IMR-90 (cell line): Measurements from ENCODE around the gene DGKH. TPM values are rescaled to one million over a fixed set of nuclear protein-coding genes. Genes with fewer than 3 reads are reported as not detected.

ENCODE experiments used
- ATAC-seq: fragments of 200-7000 bp; cut with Tn5 transposase; 2 replicates; pipeline ENCODE4 v1.9.1; 2020; ENCODE audit warnings: low read depth, mild to moderate bottlenecking, moderate library complexity
- BruUV-seq: library from RNA; stranded (reverse); fragments of 400-500 nt; replicated peaks from 2 replicates; lab custom pipeline; 2021; lab: Mats Ljungman, UMichigan
- CTCF ChIA-PET: fragments of 300-600 bp; formaldehyde crosslinking; extraction: SDS; loops from one replicate; lab custom pipeline; 2021; ENCODE audit warnings: antibody characterized with exemption; lab: Yijun Ruan, JAX
- POLR2A ChIA-PET: fragments of 300-600 bp; sonication (Branson Sonifier 250); formaldehyde crosslinking; loops from one replicate; lab custom pipeline; 2022; ENCODE audit warnings: antibody characterized with exemption; ENCODE audit not compliant: unreplicated experiment; lab: Charles Lee
- DNase-seq: peaks from one replicate; pipeline ENCODE4 v3.0.0; 2013
- H2AFZ ChIP-seq: replicated peaks from 2 replicates; pipeline ENCODE3; 2013; ENCODE audit warnings: low read length, mild to moderate bottlenecking; ENCODE audit not compliant: poor library complexity
- H2AK5ac ChIP-seq: 2 replicates; pipeline ENCODE4 v1.6.1; 2013; ENCODE audit warnings: low read depth, low read length, inconsistent platforms
- H2AK9ac ChIP-seq: replicated peaks from 2 replicates; pipeline ENCODE3; 2013; ENCODE audit warnings: mild to moderate bottlenecking, low read depth, low read length, moderate library complexity; ENCODE audit not compliant: poor library complexity
- H2BK120ac ChIP-seq: 2 replicates; pipeline ENCODE4 v1.6.1; 2013; ENCODE audit warnings: low read depth, low read length, inconsistent platforms
- H2BK15ac ChIP-seq: 3 replicates; pipeline ENCODE4 v1.6.1; 2013; ENCODE audit warnings: low read depth, low read length, inconsistent platforms
- H2BK20ac ChIP-seq: 2 replicates; pipeline ENCODE4 v1.6.1; 2013; ENCODE audit warnings: low read depth, mild to moderate bottlenecking, inconsistent platforms, low read length, moderate library complexity
- H2BK5ac ChIP-seq: 2 replicates; pipeline ENCODE4 v1.6.1; 2013; ENCODE audit warnings: mild to moderate bottlenecking, low read depth, low read length, inconsistent platforms; ENCODE audit not compliant: poor library complexity, severe bottlenecking
- H3K14ac ChIP-seq: replicated peaks from 2 replicates; pipeline ENCODE4 v1.6.1; 2013; ENCODE audit warnings: low read depth, low read length, inconsistent platforms
- H3K18ac ChIP-seq: 2 replicates; pipeline ENCODE4 v1.6.1; 2013; ENCODE audit warnings: low read depth, low read length, control low read depth
- H3K23ac ChIP-seq: 2 replicates; pipeline ENCODE4 v1.6.1; 2013; ENCODE audit warnings: low read depth, low read length, inconsistent platforms
- H3K27ac ChIP-seq: 2 replicates; pipeline ENCODE4 v1.5.1; 2013; ENCODE audit warnings: mild to moderate bottlenecking, control low read depth, low read length; ENCODE audit not compliant: insufficient read depth
- H3K27me3 ChIP-seq: 2 replicates; pipeline ENCODE4 v1.6.1; 2013; ENCODE audit warnings: low read length; ENCODE audit not compliant: control insufficient read depth, insufficient read depth
- H3K36me3 ChIP-seq: 2 replicates; pipeline ENCODE4 v1.6.1; 2013; ENCODE audit warnings: low read length, mixed read lengths; ENCODE audit not compliant: control insufficient read depth, insufficient read depth
- H3K4ac ChIP-seq: 2 replicates; pipeline ENCODE4 v1.6.1; 2013; ENCODE audit warnings: low read depth, low read length, inconsistent platforms
- H3K4me1 ChIP-seq: 2 replicates; pipeline ENCODE4 v1.6.1; 2013; ENCODE audit warnings: low read length, mixed read lengths; ENCODE audit not compliant: control insufficient read depth, insufficient read depth
- H3K4me2 ChIP-seq: 2 replicates; pipeline ENCODE4 v1.6.1; 2013; ENCODE audit warnings: low read depth, mild to moderate bottlenecking, control low read depth, low read length, moderate library complexity
- H3K4me3 ChIP-seq: 2 replicates; pipeline ENCODE4 v1.5.1; 2013; ENCODE audit warnings: low read depth, mild to moderate bottlenecking, control low read depth, low read length, moderate library complexity; ENCODE audit not compliant: insufficient read depth
- H3K56ac ChIP-seq: 2 replicates; pipeline ENCODE4 v1.6.1; 2013; ENCODE audit warnings: low read length, inconsistent platforms; ENCODE audit not compliant: insufficient read depth; ENCODE audit errors: extremely low read depth
- H3K79me1 ChIP-seq, 2 experiments: 2 replicates each; pipeline ENCODE4 v1.6.1; 2013; ENCODE audit warnings: low read length in 2 of 2, inconsistent platforms in 1 of 2, low read depth in 1 of 2
- H3K9ac ChIP-seq: 2 replicates; pipeline ENCODE4 v1.6.1; 2013; ENCODE audit warnings: low read depth, low read length, control low read depth
- H3K9me1 ChIP-seq: 2 replicates; pipeline ENCODE4 v1.6.1; 2013; ENCODE audit warnings: low read length, inconsistent platforms; ENCODE audit not compliant: insufficient read depth
- H3K9me3 ChIP-seq: 2 replicates; pipeline ENCODE4 v1.6.1; 2013; ENCODE audit warnings: low read length; ENCODE audit not compliant: control insufficient read depth, insufficient read depth
- H4K20me1 ChIP-seq: 2 replicates; pipeline ENCODE4 v1.6.1; 2013; ENCODE audit warnings: low read length, inconsistent platforms; ENCODE audit not compliant: insufficient read depth
- H4K5ac ChIP-seq: 2 replicates; pipeline ENCODE4 v1.6.1; 2013; ENCODE audit warnings: mild to moderate bottlenecking, low read depth, low read length, control low read depth
- H4K8ac ChIP-seq, 2 experiments: 2 replicates each; pipeline ENCODE4 v1.6.1; 2013; ENCODE audit warnings: low read depth in 2 of 2, low read length in 2 of 2, control low read depth in 1 of 2, inconsistent platforms in 1 of 2
- H4K91ac ChIP-seq: 2 replicates; pipeline ENCODE4 v1.6.1; 2013; ENCODE audit warnings: low read depth, low read length, inconsistent platforms; ENCODE audit not compliant: insufficient read depth
- BHLHE40 ChIP-seq: fragments of 150-350 bp; IDR thresholded peaks from 2 replicates; pipeline ENCODE4 v1.6.1; 2016; ENCODE audit warnings: mild to moderate bottlenecking, low read depth, low read length
- CEBPB ChIP-seq: IDR thresholded peaks from 2 replicates; pipeline ENCODE4 v1.6.1; 2012; ENCODE audit warnings: low read depth, low read length, improper control_type of control experiment
- CHD1 ChIP-seq: IDR thresholded peaks from 2 replicates; pipeline ENCODE4 v1.6.1; 2012; ENCODE audit warnings: low read depth, low read length, improper control_type of control experiment
- ELK1 ChIP-seq: fragments of 150-350 bp; IDR thresholded peaks from 2 replicates; pipeline ENCODE4 v1.6.1; 2016; ENCODE audit warnings: low read depth, mild to moderate bottlenecking, low read length, moderate library complexity, borderline replicate concordance
- FOS ChIP-seq: fragments of 150-350 bp; IDR thresholded peaks from 2 replicates; pipeline ENCODE4 v1.6.1; 2016; ENCODE audit warnings: low read depth, low read length
- MAFK ChIP-seq: IDR thresholded peaks from 2 replicates; pipeline ENCODE4 v1.6.1; 2012; ENCODE audit warnings: low read depth, low read length, improper control_type of control experiment
- MAZ ChIP-seq: IDR thresholded peaks from 2 replicates; pipeline ENCODE4 v1.6.1; 2012; ENCODE audit warnings: low read depth, mild to moderate bottlenecking, low read length, improper control_type of control experiment, moderate library complexity, borderline replicate concordance
- MXI1 ChIP-seq: IDR thresholded peaks from 2 replicates; pipeline ENCODE4 v1.6.1; 2012; ENCODE audit warnings: low read depth, mild to moderate bottlenecking, low read length, moderate library complexity, borderline replicate concordance
- NFE2L2 ChIP-seq: fragments of 150-350 bp; IDR thresholded peaks from 2 replicates; pipeline ENCODE4 v1.6.1; 2016; ENCODE audit warnings: low read depth, mild to moderate bottlenecking, low read length
- RAD21 ChIP-seq: IDR thresholded peaks from 2 replicates; pipeline ENCODE4 v1.6.1; 2012; ENCODE audit warnings: low read length, improper control_type of control experiment
- RFX5 ChIP-seq: IDR thresholded peaks from 2 replicates; pipeline ENCODE4 v1.8.0; 2012; ENCODE audit warnings: low read depth, mild to moderate bottlenecking, low read length, moderate library complexity
- SMC3 ChIP-seq: fragments of 150-350 bp; IDR thresholded peaks from 2 replicates; pipeline ENCODE4 v1.6.1; 2016; ENCODE audit warnings: low read depth, mild to moderate bottlenecking, antibody characterized with exemption, low read length, moderate library complexity
- WGBS, 2 experiments: methylation state at CpG; one replicate each; pipeline versions ENCODE4 v1.1.5 to v1.1.7; 2013; ENCODE audit warnings: missing lambda C conversion rate in 2 of 2; ENCODE audit not compliant: insufficient read length in 1 of 2; ENCODE audit errors: extremely low coverage in 2 of 2; 5-methylcytosine and 5-hydroxymethylcytosine counted together
- dilution Hi-C: fragments of 300-500 bp; cut with HindIII; formaldehyde crosslinking; loops from one replicate; pipeline ENCODE4 v1.14.3; 2018; ENCODE audit warnings: low sequenced_read_pairs; ENCODE audit not compliant: unreplicated experiment
- in situ Hi-C: fragments of 300-500 bp; cut with MboI; formaldehyde crosslinking; loops from 3 replicates; pipeline ENCODE4 v1.14.3; 2019; ENCODE audit warnings: low sequenced_read_pairs, inconsistent platforms, mixed read lengths
- intact Hi-C: fragments of 100-400 bp; cut with micrococcal nuclease; formaldehyde crosslinking; loops from 2 replicates; pipeline ENCODE4 v1.10.0; 2022
- polyA plus RNA-seq, 3 experiments: library from polyadenylated mRNA; depleted of rRNA; stranded (reverse); fragments of >200 nt; gene quantifications; 2 replicates each; pipeline ENCODE4 v1.2.3, GENCODE V29; 2012; ENCODE audit warnings: low replicate concordance in 1 of 3
- total RNA-seq: library from RNA; depleted of rRNA; stranded (reverse); fragments of >200 nt; gene quantifications from 2 replicates; pipeline ENCODE4 v1.2.3, GENCODE V29; 2012
- TF ChIP-seq, protein P1 (sequence below): fragments of 150-350 bp; IDR thresholded peaks from 2 replicates; pipeline ENCODE4 v1.6.1; 2017; ENCODE audit warnings: mild to moderate bottlenecking, antibody characterized with exemption, low read length, low read depth
- TF ChIP-seq, protein P2 (sequence below): conservative IDR thresholded peaks from 2 replicates; pipeline ENCODE4 v1.5.1; 2012; ENCODE audit warnings: mild to moderate bottlenecking, low read depth, low read length, improper control_type of control experiment

The DGKH gene
- total and polyA plus RNA-seq, 2 of the 4 experiments (the other 2 are of a cell fraction): 2.0 to 13.4 TPM

DNA sequence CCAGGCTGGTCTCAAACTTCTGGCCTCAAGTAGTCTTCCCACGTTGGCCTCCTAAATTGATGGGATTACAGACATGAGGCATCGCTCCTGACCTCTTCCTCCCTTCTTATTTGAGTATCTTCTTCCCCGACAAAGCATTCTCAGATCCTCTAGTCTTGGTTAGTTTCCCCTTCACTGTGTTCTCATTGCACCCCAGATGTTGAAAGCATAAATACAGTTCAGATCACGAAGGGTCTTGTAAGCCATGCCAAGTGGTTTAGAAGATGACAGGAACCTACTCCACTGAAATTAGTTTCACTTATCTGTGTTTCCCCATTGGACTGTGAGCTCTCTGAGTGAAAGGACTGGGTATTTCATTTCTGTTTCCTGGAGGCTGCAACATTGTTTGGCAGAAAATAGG, 100.7 kb downstream of the DGKH start:
- intact Hi-C loops: no loop called here
- ATAC-seq: no peak

More for the DNA sequence above, 100.7 kb downstream of the DGKH start:
- Histone ChIP-seq H3K23ac (no peak overlapping the region), H3K79me1 (peaks cover 7 to 11% of the 10 kb centered on the region in 2 experiments; a peak in 3 of 4 replicates), H2AK5ac (no peak overlapping the region), H3K27me3 (no peaks in the 10 kb centered on the region), H3K18ac (no peak overlapping the region), H3K4me3 (no peak overlapping the region), H3K4me1 (peaks cover 4% of the 10 kb centered on the region; the same call in 1 of the 2 replicates), H4K8ac (no peak overlapping the region), H3K4ac (no peak overlapping the region), H3K36me3 (0 out of 2 replicates have a peak, but pooled peaks cover 2% of the 10 kb centered on the region), H2BK20ac (no peak overlapping the region), H2BK15ac (no peak overlapping the region), H2BK120ac (no peak overlapping the region), H3K4me2 (no peak overlapping the region), H2BK5ac (no peak overlapping the region), H3K27ac (no peak overlapping the region), H3K9ac (no peak overlapping the region), H2AFZ (no peak overlapping the region), H4K5ac (no peak overlapping the region), H3K56ac (no peak overlapping the region), H4K20me1 (no peaks in the 10 kb centered on the region), H4K91ac (no peak overlapping the region), H2AK9ac (no peak overlapping the region), H3K14ac (no peak overlapping the region), H3K9me1 (no peaks in the 10 kb centered on the region; the same call in 1 of the 2 replicates), H3K9me3 (no peaks in the 10 kb centered on the region)
- WGBS, 2 experiments: 100% methylated on average over 2 of the region's 4 CpGs; no CpG with 5 or more reads in 1 of the 2 experiments
- ChIA-PET CTCF (no interaction called here), POLR2A (no interaction called here)
- TF ChIP-seq MXI1: no peak
- TF ChIP-seq BHLHE40: no peak
- TF ChIP-seq CEBPB: no peak
- no peak for TF ChIP-seq CHD1
- TF ChIP-seq, protein P1, sequence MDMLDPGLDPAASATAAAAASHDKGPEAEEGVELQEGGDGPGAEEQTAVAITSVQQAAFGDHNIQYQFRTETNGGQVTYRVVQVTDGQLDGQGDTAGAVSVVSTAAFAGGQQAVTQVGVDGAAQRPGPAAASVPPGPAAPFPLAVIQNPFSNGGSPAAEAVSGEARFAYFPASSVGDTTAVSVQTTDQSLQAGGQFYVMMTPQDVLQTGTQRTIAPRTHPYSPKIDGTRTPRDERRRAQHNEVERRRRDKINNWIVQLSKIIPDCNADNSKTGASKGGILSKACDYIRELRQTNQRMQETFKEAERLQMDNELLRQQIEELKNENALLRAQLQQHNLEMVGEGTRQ: no peak
- no peak for TF ChIP-seq FOS
- TF ChIP-seq RFX5: no peak
- no peak for TF ChIP-seq MAZ
- TF ChIP-seq, protein P2, sequence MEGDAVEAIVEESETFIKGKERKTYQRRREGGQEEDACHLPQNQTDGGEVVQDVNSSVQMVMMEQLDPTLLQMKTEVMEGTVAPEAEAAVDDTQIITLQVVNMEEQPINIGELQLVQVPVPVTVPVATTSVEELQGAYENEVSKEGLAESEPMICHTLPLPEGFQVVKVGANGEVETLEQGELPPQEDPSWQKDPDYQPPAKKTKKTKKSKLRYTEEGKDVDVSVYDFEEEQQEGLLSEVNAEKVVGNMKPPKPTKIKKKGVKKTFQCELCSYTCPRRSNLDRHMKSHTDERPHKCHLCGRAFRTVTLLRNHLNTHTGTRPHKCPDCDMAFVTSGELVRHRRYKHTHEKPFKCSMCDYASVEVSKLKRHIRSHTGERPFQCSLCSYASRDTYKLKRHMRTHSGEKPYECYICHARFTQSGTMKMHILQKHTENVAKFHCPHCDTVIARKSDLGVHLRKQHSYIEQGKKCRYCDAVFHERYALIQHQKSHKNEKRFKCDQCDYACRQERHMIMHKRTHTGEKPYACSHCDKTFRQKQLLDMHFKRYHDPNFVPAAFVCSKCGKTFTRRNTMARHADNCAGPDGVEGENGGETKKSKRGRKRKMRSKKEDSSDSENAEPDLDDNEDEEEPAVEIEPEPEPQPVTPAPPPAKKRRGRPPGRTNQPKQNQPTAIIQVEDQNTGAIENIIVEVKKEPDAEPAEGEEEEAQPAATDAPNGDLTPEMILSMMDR: no peak
- no peak for TF ChIP-seq ELK1
- TF ChIP-seq MAFK: no peak
- TF ChIP-seq RAD21: no peak
- no peak for TF ChIP-seq SMC3
- TF ChIP-seq NFE2L2: no peak
- in situ Hi-C loops: no loop called here
- BruUV-seq: no TSS peak
- dilution Hi-C loops: no loop called here
- no peak for DNase-seq
